GM10266 (cell line): Measurements from ENCODE around the gene SCML1.

ENCODE experiments used
- DNase-seq: peaks from one replicate; pipeline ENCODE4 v3.0.0; 2012; ENCODE audit errors: extremely low spot score
- TF ChIP-seq, protein P1 (sequence below): IDR thresholded peaks from 2 replicates; pipeline ENCODE4 v1.5.1; 2012; ENCODE audit warnings: mild to moderate bottlenecking, low read depth; ENCODE audit not compliant: control insufficient read depth, insufficient read depth; ENCODE audit errors: missing control alignments

Gene SCML1

GRCh38 chrX:17798921-17799320 is 61.6 kb downstream of the SCML1 start:
- no peak for DNase-seq
- TF ChIP-seq, protein P1, sequence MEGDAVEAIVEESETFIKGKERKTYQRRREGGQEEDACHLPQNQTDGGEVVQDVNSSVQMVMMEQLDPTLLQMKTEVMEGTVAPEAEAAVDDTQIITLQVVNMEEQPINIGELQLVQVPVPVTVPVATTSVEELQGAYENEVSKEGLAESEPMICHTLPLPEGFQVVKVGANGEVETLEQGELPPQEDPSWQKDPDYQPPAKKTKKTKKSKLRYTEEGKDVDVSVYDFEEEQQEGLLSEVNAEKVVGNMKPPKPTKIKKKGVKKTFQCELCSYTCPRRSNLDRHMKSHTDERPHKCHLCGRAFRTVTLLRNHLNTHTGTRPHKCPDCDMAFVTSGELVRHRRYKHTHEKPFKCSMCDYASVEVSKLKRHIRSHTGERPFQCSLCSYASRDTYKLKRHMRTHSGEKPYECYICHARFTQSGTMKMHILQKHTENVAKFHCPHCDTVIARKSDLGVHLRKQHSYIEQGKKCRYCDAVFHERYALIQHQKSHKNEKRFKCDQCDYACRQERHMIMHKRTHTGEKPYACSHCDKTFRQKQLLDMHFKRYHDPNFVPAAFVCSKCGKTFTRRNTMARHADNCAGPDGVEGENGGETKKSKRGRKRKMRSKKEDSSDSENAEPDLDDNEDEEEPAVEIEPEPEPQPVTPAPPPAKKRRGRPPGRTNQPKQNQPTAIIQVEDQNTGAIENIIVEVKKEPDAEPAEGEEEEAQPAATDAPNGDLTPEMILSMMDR = no peak

DNA sequence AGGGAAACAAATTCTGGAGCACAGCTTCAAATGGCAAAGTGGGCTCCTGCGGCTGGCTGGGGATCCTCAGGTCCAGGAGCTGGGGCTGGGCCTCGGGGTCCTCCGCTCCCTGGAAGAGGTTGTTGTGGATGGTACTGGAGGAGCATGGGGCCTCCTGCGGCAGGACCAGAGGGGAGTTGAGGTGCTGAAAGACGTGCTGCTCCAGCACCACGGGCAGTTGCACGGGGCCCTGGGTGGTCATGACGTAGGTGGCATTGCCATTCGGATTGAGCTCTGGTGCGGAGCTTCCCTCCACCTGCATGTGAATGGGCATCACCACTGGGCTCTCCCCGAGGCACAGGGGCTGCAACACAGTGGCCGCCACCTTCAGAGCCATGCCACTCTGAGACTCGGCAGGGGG is 64.1 kb downstream of the SCML1 start:
- DNase-seq = no peak
- TF ChIP-seq, protein P1 = no peak

DNA sequence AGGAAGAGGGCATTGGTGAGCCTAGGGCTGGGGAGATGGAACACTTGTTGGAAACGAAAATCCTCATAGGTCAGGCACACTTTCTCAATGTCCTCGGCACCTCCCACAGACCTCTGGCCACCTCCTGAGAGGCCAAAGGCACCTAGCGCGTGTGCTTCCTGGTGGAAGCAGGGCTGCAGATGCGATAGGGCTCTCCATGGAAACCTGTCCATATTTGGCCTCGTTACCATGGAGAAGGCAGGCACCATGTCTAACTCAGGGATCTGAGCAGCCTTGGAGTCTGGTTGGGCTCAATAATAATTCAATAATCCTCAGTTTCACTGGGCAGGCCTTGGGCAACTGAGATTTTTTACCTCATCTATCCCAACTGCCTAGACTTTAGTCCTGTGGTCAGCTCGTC is 65.5 kb downstream of the SCML1 start:
- TF ChIP-seq, protein P1 = no peak
- DNase-seq = no peak

GRCh38 chrX:17803449-17803848 is 66.2 kb downstream of the SCML1 start:
- no peak for DNase-seq
- TF ChIP-seq, protein P1 = no peak
